Left lobe of liver (tissue), 2 donors: ENCODE data around the gene PTS. TPM values are rescaled to one million over a fixed set of nuclear protein-coding genes. Genes with fewer than 3 reads are reported as not detected.

ENCODE experiments used
- ATAC-seq: fragments of 200-7000 bp; cut with Tn5 transposase; one replicate; pipeline ENCODE4 v1.9.1; 2020; ENCODE audit warnings: mild to moderate bottlenecking, moderate library complexity
- DNase-seq: peaks from one replicate; pipeline ENCODE4 v3.0.0-alpha.2; 2020; ENCODE audit warnings: low spot score
- total RNA-seq: library from RNA; stranded (reverse); gene quantifications from one replicate; pipeline ENCODE4 v1.2.1, GENCODE V29; 2021
- donor health status: DM: no; HTN: no; CAD: no; lungs with moderate emphysema.
- donor health status: DM: no; HTN: yes; CAD: no.

Gene PTS
- total RNA-seq, 1 donor from 2014 or later: 41.1 TPM

DNA sequence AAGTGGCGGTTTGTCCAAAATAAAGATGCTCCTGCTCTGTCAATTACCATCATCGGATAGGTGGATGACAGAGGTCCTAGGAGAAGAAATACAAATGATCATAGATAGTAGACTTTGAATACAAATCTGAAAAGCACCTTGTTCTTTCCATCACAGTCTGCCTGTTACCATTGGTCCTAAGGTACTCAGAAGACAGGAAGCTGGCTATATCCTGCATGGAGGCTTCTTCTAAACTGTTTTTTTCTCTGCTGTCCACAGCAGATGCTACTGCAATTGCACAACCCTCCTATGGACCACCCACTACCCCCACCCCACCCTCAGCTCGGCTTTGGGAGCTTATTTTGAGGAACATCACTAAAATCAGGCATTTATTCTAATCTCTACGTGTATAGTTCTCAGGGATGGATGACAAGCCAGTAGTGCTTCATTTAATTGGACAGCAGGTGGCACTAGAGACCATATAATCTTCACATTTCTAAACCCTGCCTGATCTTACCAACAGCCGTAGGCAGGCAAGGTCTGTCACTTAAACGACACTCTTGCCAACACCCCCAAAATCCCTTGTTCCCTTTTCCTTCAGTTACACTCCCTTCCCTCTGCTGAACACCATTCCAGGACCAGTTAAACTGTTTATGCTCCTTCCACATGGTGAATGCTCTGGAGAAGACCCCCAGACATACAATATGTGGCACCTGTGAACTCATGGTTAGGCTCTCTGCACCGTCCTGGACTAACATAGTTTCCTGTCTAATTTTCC lies 6.6 kb upstream of the PTS start:
- DNase-seq (no peak), ATAC-seq (peak; percentile 80)

DNA sequence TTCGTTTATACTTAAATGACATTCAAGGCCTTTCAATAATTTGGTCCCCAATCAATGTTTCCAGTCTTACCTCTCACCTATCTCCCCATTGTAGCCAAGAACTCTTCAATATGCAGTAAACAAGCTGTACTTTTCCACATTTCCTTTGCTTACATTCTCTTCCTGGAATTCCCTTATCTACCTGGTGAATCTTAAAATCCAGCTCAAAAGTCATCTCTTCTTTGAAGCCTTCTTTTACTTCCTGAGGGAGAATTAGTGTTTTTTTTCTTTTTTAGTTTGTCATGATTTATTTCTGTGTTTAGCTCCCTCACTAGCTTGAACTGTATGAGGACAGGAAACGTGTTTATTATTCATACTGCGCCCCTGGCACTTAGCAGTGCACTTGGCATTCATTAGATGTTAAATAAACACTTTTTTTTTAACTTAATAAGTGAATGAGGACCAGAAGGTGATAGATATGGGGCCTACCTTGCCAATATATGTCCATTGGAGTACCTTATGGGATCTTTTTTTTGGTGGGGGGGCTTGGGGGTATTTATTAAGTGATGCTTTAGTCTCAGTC lies 4.9 kb upstream of the PTS start:
- no peak for ATAC-seq

GRCh38 chr11:112222303-112222702 lies 3.9 kb upstream of the PTS start:
- DNase-seq (no peak), ATAC-seq (no peak)

More for the DNA sequence above, 4.9 kb upstream of the PTS start:
- no peak for DNase-seq

- DNase-seq: no peak
- ATAC-seq: no peak
Observed at GRCh38 chr11:112223121-112223520, 3.1 kb upstream of the PTS start.

GRCh38 chr11:112223754-112224532 lies 2.3 kb upstream of the PTS start:
- no peak for ATAC-seq
- DNase-seq: no peak

- ATAC-seq (no peak), DNase-seq (no peak)
Observed at GRCh38 chr11:112225753-112226061, 521 bp upstream of the PTS start.

DNA sequence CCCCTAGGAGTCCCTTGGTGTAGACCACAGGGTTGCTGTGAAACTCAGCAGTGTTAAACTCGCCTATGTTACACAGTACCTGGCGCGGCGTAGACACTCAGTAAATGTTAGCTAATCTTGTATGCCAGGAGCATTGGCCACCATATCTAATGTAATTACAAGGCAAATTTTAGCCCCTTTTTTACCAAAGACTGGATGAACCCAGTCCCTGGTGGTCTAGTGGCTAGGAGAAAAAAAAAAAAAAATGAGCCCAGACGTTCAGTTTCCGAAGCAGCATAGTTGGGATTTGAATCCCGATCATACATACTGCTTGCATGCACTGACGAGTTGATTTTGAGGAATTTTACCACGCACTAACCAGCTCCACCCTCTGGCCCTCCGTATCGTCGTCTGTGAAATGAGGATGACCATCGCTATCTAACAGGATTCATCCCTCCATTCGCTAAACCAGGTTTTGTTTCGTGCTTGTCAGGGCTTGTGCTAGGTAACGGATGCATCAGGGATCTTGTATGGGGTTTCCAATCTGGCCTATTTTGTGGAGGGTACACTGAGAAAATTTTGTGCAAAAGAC lies 688 bp downstream of the PTS start:
- no peak for DNase-seq
- peak; percentile 41 for ATAC-seq

DNA sequence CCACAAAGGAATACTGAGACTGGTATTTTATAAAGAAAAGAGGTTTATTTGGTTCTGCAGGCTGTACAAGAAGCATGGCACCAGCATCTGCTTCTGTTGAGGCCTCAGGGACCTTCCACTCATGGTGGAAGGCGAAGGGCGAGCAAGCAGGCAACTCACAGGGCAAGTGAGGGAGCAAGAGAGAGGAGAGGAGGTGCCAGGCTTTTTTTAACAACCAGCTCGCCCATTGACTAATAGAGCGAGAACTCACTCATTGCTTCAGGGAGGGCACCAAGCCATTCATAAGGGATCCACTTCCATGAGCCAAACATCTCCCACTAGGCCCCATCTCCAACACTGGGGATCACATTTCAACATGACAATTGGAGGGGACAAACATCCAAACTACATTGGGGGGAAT lies 1.2 kb downstream of the PTS start:
- ATAC-seq (no peak), DNase-seq (no peak)

DNA sequence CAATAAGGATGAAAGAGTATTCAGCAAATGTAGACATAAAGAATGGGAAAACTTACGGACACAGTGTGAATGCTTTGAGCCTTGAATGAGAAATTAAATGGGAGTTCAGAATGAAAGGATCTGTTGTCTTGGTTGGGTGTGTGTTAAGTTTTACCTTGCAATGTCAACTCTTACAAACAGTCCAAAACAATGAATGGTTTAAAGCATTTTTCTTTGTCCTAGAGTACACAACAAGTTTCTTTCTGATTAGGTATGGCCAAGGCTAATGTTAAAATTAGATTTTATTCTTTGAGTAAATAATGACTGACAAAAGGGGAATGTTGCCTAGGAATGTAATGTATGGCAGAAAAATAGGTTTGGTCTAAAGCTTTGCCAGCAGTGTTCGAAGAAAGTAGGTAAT lies 2.5 kb downstream of the PTS start:
- no peak for DNase-seq
- no peak for ATAC-seq

DNA sequence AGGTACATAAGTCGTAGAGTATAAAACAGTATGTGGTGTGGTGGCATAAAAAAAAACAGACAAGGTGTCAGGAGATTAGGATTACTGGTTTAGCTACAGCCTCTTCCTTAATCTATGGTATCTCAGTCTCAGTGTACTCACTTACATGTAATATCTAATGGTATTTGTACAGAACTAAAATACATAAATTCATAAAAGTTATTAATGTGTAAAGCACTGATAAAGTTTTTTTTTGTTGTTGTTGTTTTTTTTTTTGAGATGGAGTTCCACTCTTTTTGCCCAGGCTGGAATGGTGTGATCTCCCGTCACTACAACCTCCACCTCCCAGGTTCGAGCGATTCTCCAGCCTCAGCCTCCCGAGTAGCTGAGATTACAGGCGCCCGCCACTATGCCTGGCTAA lies 2.9 kb downstream of the PTS start:
- DNase-seq: no peak
- ATAC-seq: no peak

GRCh38 chr11:112229746-112230433 lies 3.7 kb downstream of the PTS start:
- DNase-seq (no peak), ATAC-seq (no peak)

GRCh38 chr11:112231952-112232351 lies 5.7 kb downstream of the PTS start:
- DNase-seq: no peak
- ATAC-seq: no peak

DNA sequence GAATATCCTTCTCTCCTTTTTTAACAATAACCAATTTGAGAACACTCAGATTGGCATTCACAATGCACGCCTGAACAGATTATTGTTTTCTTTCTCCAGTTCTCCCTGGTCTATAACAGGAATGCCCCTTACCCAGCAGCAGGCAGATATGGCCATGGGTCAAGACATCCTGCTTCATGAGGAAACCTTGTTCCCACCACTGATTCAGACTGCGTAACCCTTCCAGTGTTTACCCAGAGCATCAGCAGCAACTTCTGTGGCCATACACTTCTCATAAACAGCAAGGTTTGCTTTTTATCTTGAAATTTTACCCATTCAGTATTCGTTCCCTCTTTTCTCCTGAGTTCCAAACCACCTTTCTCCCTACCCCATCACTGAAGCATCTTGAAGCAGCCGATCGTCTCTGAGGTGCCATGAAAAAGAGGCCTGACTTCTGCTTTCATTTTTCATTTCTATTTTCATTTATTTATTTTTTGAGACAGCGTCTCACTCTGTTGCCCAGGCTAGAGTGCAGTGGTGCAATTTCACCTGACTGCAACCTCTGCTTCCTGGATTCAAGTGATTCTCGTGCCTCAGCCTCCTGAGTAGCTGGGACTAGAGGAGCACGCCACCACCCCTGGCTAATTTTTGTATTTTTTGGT lies 9.6 kb downstream of the PTS start:
- ATAC-seq (no peak), DNase-seq (no peak)

- DNase-seq: no peak
- no peak for ATAC-seq
Observed at GRCh38 chr11:112237451-112237850, 11.2 kb downstream of the PTS start.

DNA sequence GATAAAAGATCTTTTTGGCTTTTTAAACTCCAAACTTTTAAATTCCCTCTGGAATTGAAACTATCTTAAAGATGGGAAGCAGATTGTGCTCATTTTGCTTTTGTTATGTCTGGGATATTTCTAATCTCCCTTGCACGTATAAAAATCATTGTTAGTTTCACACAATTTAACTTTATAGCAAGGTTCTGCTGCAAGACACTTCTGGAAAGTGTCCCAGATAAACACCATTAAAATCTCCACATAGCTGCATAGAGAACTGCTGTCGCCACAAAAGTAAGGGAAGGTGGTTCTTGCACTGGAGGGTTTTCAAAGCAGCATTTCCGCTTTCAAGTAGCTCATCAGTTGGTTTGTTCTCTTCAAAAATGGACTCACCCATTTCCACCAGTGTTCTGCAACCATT lies 11.8 kb downstream of the PTS start:
- DNase-seq: no peak
- no peak for ATAC-seq

- no peak for DNase-seq
- ATAC-seq: no peak
Observed at GRCh38 chr11:112241486-112241885, 15.3 kb downstream of the PTS start.

DNA sequence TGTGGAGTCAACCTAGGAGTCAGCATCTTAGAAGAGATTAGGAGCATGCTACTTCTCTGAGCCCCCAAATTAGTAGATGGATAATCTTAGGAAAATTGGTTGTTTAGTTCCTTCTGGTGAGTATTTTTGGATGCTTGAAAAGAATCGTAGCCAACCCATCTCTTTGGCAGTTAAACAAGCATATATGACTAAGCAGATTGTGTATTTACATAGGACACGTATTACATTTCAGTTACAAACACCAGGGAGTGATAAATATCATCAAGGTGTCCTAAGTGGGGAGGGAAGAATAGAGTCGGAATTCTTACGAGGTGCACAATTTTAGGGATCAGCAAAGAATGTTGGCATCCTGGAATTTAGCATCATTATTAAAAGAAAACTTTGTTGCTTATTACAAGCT lies 21.0 kb downstream of the PTS start:
- ATAC-seq: no peak

GRCh38 chr11:112248201-112248600 lies 22.0 kb downstream of the PTS start:
- ATAC-seq (no peak), DNase-seq (no peak)

More for the DNA sequence above, 21.0 kb downstream of the PTS start:
- DNase-seq: no peak

DNA sequence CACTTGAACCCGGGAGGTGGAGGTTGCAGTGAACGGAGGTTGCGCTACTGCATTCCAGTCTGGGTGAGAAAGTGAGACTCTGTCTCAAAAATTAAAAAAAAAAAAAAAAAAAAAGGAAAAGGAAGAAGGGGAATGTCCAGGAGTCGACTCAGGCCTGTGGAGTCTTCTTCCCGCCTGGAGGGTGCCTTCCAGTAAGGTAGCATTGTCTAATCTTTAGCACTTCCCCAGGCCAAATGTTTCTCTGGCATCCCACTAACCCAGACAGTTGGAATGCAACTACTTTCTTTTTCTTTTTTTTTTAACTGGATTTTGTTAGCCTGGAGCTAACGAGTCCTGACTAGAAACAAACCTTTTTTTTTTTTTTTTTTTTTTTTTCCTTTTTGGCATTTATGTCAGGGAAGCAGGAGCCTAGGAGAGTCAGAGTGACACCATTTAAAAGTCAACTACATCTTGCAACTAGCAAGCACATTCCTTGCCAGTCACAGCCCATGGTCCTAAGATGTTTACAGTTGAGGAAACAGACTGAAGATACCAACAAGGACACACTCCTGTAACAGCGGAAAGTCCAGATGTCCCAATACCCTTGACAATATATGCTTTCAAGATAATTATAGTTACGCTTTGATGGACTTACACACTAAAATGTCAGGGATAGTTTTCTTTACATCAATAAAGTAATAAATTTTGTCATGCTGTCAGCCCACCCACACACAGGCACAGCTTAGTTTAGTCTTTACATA lies 23.8 kb downstream of the PTS start:
- ATAC-seq (no peak), DNase-seq (no peak)

DNA sequence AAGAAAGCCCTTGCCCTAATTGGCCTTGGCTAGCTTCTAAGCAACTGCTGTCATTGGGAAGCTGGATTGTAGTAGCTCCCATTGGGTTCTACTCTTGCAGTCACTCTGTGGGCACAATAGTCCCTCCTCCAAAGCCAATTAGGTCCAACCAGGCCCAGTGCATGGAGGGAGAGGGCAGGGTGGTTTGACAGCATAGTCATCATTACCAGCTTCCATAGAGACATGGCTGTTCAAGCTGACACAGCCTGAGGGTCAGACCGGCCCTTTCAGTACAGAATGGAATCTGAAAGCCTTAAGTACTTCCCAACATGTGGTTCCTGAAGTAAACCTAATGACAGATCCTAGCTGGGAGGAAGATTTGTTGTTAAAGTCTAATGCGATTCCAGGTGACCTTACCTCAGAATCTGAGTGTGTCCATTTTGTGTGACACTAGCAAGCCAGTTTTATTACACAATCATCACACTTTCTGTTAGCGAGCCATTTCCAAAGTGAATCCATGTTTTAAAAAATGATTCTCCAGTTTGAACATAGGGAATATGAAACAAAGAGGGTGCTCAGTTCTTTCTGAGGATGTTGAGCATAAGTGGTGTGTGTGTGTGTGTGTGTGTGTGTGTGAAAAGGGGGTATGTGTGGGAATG lies 27.5 kb downstream of the PTS start:
- no peak for DNase-seq
- no peak for ATAC-seq
